Spleen (tissue), 11 donors: ENCODE results near the gene PGM2. TPM values are rescaled to one million over a fixed set of nuclear protein-coding genes. Genes with fewer than 3 reads are reported as not detected.

Experiments used
- DNase-seq: peaks from one replicate; pipeline ENCODE4 v3.0.0-alpha.2; 2020
- H3K27ac ChIP-seq, 8 donors: fragments of 200-600 bp; sonication (generic) in 7 of 8; 1 replicate in 4 of 8; 2 replicates in 4 of 8; pipeline versions ENCODE4 v1.5.0 to v1.8.0; 2016 to 2021; ENCODE audit warnings: inconsistent platforms in 4 of 8, mild to moderate bottlenecking in 4 of 8, moderate library complexity in 1 of 8
- H3K27me3 ChIP-seq, 7 donors: fragments of 200-600 bp; sonication (generic) in 6 of 7; replicated peaks in 1 of 7; 1 replicate in 4 of 7; 2 replicates in 3 of 7; pipeline versions ENCODE4 v1.5.0 to v1.8.0; 2016 to 2021; ENCODE audit warnings: inconsistent platforms in 3 of 7, mild to moderate bottlenecking in 1 of 7
- H3K36me3 ChIP-seq, 6 donors: fragments of 200-600 bp; sonication (generic) in 5 of 6; 1 replicate in 4 of 6; 2 replicates in 2 of 6; pipeline versions ENCODE4 v1.5.0 to v1.8.0; 2016 to 2021; ENCODE audit warnings: inconsistent platforms in 2 of 6
- H3K4me1 ChIP-seq, 6 donors: fragments of 200-600 bp; sonication (generic) in 5 of 6; 1 replicate in 3 of 6; 2 replicates in 3 of 6; pipeline versions ENCODE4 v1.5.0 to v1.8.0; 2016 to 2021; ENCODE audit warnings: inconsistent platforms in 3 of 6
- H3K4me3 ChIP-seq, 8 donors: fragments of 200-600 bp; sonication (generic) in 7 of 8; 1 replicate in 4 of 8; 2 replicates in 4 of 8; pipeline versions ENCODE4 v1.5.0 to v1.8.0; 2016 to 2021; ENCODE audit warnings: inconsistent platforms in 4 of 8, mild to moderate bottlenecking in 4 of 8, moderate library complexity in 2 of 8
- H3K9me3 ChIP-seq, 8 donors: fragments of 200-600 bp; sonication (generic) in 7 of 8; 1 replicate in 4 of 8; 2 replicates in 4 of 8; pipeline versions ENCODE4 v1.5.0 to v1.8.0; 2016 to 2021; ENCODE audit warnings: inconsistent platforms in 4 of 8
- POLR2A ChIP-seq, 3 donors: fragments of 450-650 bp; IDR thresholded peaks; one replicate each; pipeline ENCODE4 v1.5.1; 2017; ENCODE audit warnings: antibody characterized with exemption in 3 of 3, mild to moderate bottlenecking in 1 of 3
- POLR2AphosphoS5 ChIP-seq, 3 donors: sonication (generic); formaldehyde crosslinking; IDR thresholded peaks; one replicate each; pipeline ENCODE4 v1.5.1; 2017; ENCODE audit warnings: antibody characterized with exemption in 3 of 3
- WGBS, 5 donors: extraction: QIAGEN DNeasy Blood & Tissue Kit in 3 of 5; methylation state at CpG; one replicate each; pipeline versions ENCODE4 v1.1.5 to v1.1.7; 2013 to 2018; 5-methylcytosine and 5-hydroxymethylcytosine counted together
- intact Hi-C: fragments of 100-400 bp; cut with DNase I; formaldehyde crosslinking; loops from one replicate; pipeline ENCODE4 v1.15.0; 2023; ENCODE audit warnings: low total_unique reads
- polyA plus RNA-seq, 3 donors: library from polyadenylated mRNA; stranded (reverse); fragments of 200-250 nt; gene quantifications; one replicate each; pipeline ENCODE4 v1.2.1, GENCODE V29; 2013
- total RNA-seq, 7 donors: library from RNA; depleted of rRNA in 3 of 7; stranded (reverse); fragments of >200 nt in 3 of 7; fragmentation: NEBNext Ultra II Directional in 4 of 7; extraction: Animal tissue kit (Norgen Biotek cat#: 25700) in 4 of 7; gene quantifications; one replicate each; pipeline versions ENCODE4 v1.1.0 to v1.2.1, GENCODE V29; 2016 to 2021
- TF ChIP-seq, protein P1 (sequence below), 11 experiments: fragments of 200-600 bp in 7 of 11; fragments of 450-650 bp in 4 of 11; sonication (generic) in 4 of 11; IDR thresholded peaks in 8 of 11; conservative IDR thresholded peaks in 3 of 11; 1 replicate in 7 of 11; 2 replicates in 4 of 11; pipeline versions ENCODE4 v1.4.0 to v1.8.0; 2016 to 2021; ENCODE audit warnings: antibody characterized with exemption in 11 of 11, inconsistent platforms in 4 of 11, mild to moderate bottlenecking in 1 of 11
- donor health status: healthy with polysubstance abuse.
- donor health status: DM: no; HTN: no; CAD: no; lungs with moderate emphysema.
- donor health status: DM: no; HTN: no; CAD: no.
- donor health status: Bipolar disorder and iron deficiency.
- donor health status: healthy.
- donor health status: DM: no; HTN: no; CAD: no.
- donor health status: DM: yes; HTN: yes; CAD: no.

Gene PGM2
- total and polyA plus RNA-seq, 10 donors = 5.4 to 43.7 (median 27.4) TPM

DNA sequence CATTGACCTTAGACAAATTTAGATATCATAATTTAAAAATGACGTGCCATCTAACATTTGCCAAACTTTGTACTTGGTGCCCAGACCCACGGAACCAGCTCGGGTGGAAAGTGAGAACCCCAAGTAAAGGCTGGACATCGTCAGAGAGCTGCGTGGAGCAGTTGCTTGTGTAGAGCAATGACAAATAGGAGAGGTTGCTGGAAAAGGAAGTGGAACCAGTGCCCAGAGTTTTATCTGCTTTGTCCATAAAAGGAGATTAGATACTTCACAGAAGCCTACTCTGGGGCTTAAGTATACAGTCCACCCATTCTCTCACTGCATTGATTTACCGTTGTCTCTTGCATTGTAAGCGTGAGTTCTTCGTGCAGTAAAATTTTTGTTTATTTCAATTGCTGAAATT, 59.0 kb downstream of the PGM2 start:
- Histone ChIP-seq H3K4me1 (peaks cover 0 to 26% (median 9%) of the 10 kb centered on the region in 6 donors), H3K4me3 (no peak overlapping the region), H3K27ac (peak overlapping the region in 1 of 8 donors; percentile 16), H3K36me3 (no peaks in the 10 kb centered on the region), H3K27me3 (no peaks in the 10 kb centered on the region), H3K9me3 (no peaks in the 10 kb centered on the region)
- no peak for TF ChIP-seq POLR2A (IDR thresholded peaks at IDR 0.05)
- TF ChIP-seq, protein P1, sequence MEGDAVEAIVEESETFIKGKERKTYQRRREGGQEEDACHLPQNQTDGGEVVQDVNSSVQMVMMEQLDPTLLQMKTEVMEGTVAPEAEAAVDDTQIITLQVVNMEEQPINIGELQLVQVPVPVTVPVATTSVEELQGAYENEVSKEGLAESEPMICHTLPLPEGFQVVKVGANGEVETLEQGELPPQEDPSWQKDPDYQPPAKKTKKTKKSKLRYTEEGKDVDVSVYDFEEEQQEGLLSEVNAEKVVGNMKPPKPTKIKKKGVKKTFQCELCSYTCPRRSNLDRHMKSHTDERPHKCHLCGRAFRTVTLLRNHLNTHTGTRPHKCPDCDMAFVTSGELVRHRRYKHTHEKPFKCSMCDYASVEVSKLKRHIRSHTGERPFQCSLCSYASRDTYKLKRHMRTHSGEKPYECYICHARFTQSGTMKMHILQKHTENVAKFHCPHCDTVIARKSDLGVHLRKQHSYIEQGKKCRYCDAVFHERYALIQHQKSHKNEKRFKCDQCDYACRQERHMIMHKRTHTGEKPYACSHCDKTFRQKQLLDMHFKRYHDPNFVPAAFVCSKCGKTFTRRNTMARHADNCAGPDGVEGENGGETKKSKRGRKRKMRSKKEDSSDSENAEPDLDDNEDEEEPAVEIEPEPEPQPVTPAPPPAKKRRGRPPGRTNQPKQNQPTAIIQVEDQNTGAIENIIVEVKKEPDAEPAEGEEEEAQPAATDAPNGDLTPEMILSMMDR (IDR thresholded peaks at IDR 0.05 in 8 of 11, conservative IDR thresholded peaks at IDR 0.05 in 3 of 11) = no peak
- TF ChIP-seq POLR2AphosphoS5 (IDR thresholded peaks at IDR 0.05) = no peak
- 46 to 69% (median 58%) methylated on average over 8 of the region's 8 CpGs for WGBS, 5 donors
- intact Hi-C loops = loop anchor here (10.0 kb wide), 1 partner anchor 139 kb away; no protein-coding TSS in a partner anchor
- DNase-seq = no peak

DNA sequence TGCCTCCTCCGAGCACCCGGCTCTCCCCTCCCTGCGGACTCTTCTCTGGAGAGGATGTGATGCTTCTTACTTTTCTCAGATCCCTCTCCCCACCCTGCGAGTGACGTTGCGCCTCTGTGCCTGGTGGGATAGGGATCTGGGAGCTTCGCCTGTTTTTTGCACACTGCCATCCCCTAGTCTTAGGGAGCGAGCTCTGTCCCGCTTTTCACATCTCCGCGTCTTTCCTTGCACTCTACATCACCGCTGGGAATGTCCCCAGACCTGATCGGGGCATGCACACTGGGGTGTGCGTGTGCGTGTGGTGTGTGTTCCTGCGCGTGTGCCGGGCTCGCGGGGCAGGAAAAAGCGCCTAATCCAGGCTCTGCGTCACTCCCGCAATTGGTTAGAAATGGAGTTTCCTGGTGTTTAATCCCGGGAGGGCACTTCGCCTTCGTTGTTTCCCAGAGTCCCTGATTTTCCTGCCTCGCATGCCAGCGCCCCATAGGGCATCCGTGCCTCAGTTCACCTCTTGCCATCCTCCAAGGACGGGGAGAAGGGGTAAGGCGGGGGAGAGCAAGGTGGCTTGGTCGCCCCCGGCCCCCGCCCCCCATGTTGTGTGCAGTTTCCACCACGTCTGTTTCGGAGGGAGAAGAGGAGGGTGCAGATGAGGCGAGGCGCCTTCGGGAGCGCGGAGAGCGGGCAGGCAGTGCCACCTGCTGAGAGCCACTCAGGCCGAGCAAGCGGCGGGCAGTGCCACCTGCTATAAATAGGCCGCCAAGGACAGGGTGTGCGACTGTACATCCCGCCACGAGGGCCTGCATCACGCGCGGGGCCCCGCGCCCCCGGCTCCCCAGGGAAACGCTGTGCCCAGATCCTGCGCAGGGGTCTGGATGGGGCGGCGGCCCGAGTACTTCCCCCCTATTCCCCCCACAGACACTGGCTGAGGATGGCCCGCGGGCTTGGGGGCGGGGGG, 63.6 kb downstream of the PGM2 start:
- TF ChIP-seq POLR2AphosphoS5 (IDR thresholded peaks at IDR 0.05) (peak in 2 of 3 donors; percentile 54 to 74), POLR2A (IDR thresholded peaks at IDR 0.05) (no peak)
- TF ChIP-seq, protein P1 (IDR thresholded peaks at IDR 0.05 in 8 of 11, conservative IDR thresholded peaks at IDR 0.05 in 3 of 11) = peak in 5 of 11 experiments; percentile 13 to 39 (median 28)
- H3K4me1 ChIP-seq = peaks cover 10 to 62% (median 36%) of the 10 kb centered on the region in 6 donors
- intact Hi-C loops = loop anchor here (10.0 kb wide), 1 partner anchor 135 kb away; no protein-coding TSS in a partner anchor
- H3K9me3 ChIP-seq = no peaks in the 10 kb centered on the region
- H3K27me3 ChIP-seq = no peaks in the 10 kb centered on the region
- peaks cover 0 to 4% (median 0%) of the 10 kb centered on the region in 6 donors for H3K36me3 ChIP-seq
- H3K27ac ChIP-seq = peak overlapping the region; percentile 71 to 97 (median 94)
- 23 to 37% (median 29%) methylated on average over 54 to 63 of the region's 63 CpGs for WGBS, 5 donors
- DNase-seq = peak; percentile 80
- peak overlapping the region; percentile 67 to 98 (median 92) for H3K4me3 ChIP-seq

DNA sequence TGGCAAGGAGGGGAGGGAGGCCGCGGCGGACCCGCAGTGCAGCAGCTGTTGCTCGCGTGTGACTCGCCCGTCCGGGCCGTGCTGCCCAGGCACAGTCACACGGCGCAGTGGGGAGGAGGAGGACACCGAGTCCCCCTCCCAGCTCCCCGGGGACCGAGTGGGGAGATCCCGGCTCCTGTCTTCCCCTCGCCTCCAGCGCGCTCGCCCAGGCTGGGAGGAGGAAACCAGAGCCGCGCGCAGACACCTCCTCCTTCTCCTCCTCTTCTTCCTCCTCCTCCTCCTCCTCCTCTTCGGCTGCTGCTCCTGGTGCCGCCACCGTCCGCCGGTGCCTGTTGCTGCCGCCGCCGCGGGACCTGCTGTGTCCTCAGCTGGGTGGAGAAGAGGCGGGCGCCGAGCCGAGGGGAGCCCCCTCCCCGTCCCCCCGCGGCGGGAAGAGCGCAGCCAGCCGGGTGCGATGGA, 64.3 kb downstream of the PGM2 start, which contains the start of gene TBC1D1:
TSS of gene TBC1D1 (plus strand) at position 284 of the 459 bp plus-strand sequence. CDS start 11,012 bp downstream, outside the sequence.
- Histone ChIP-seq H3K36me3 (peaks cover 0 to 11% (median 0%) of the 10 kb centered on the region in 6 donors), H3K27ac (peak within 1 kb of the TSS; percentile 71 to 97 (median 94)), H3K4me1 (peaks cover 10 to 62% (median 40%) of the 10 kb centered on the region in 6 donors), H3K4me3 (peak within 1 kb of the TSS; percentile 67 to 98 (median 92)), H3K9me3 (no peaks in the 10 kb centered on the region), H3K27me3 (no peaks in the 10 kb centered on the region)
- intact Hi-C loops = no loop called here
- WGBS, 5 donors = 0 to 1% (median 0%) methylated on average over 23 to 43 of the region's 43 CpGs
- peak; percentile 93 for DNase-seq
- peak in 2 of 3 donors; percentile 14 to 49 for TF ChIP-seq POLR2AphosphoS5 (IDR thresholded peaks at IDR 0.05)
- TF ChIP-seq POLR2A (IDR thresholded peaks at IDR 0.05) = no peak

DNA sequence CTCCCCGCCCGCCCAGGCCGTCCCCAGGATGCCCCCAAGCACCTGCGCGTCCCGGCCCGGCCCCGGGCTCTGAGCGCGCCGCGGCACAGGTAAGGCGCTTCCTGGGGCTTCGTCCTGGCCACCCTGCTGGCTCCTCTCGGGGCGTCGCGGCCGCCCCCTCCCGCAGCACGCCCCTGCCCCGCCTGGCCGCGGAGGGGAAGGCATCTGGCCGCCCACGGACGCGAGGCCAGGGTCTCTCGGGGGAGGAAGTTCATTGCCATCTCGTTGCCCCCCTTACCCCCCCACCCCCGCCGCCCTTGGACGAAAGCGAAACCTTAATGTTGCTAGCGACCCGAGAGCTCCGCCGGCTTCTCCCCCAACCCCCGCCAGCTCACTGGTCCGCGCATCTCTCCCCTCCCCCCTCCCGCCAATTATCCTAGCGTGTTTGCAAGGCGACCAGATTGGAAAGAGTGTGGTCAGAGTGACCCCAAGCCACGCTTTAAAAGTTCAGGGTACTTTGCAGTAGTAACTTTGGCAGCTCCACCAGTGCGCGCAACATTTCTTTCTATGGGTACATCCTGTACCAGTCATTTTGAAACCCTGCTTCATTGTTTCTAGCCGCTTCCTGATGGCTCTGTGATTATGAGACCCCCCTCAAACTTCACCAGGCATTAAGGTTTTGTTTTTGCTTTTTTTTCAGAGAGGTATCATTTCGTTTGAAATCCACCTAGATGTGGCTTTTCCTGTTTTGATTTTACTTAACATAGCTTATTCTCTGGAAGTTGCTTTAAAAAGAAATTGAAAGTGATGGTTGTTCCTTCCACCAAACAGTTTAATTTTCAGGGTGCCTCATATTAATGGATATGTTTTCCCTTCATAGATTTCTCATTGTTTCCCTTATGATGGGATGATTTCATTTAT, 65.0 kb downstream of the PGM2 start:
- no peaks in the 10 kb centered on the region for H3K27me3 ChIP-seq
- H3K27ac ChIP-seq = peak overlapping the region; percentile 71 to 97 (median 94)
- DNase-seq = no peak
- intact Hi-C loops = no loop called here
- peak overlapping the region; percentile 67 to 98 (median 92) for H3K4me3 ChIP-seq
- H3K36me3 ChIP-seq = peaks cover 0 to 11% (median 0%) of the 10 kb centered on the region in 6 donors
- H3K4me1 ChIP-seq = peaks cover 10 to 62% (median 45%) of the 10 kb centered on the region in 6 donors
- 0 to 2% (median 0%) methylated on average over 13 to 49 of the region's 49 CpGs for WGBS, 5 donors
- TF ChIP-seq POLR2A (IDR thresholded peaks at IDR 0.05) (peak in 1 of 3 donors; percentile 27), POLR2AphosphoS5 (IDR thresholded peaks at IDR 0.05) (peak; percentile 44 to 65 (median 63))
- TF ChIP-seq, protein P1 (IDR thresholded peaks at IDR 0.05 in 8 of 11, conservative IDR thresholded peaks at IDR 0.05 in 3 of 11) = peak in 4 of 11 experiments; percentile 6 to 37 (median 22)
- H3K9me3 ChIP-seq = no peaks in the 10 kb centered on the region
